HG02642 (cell line): ENCODE measurements around the gene FOXO3.
"Not testable (repeated sequence)": the region's sequence is repeated elsewhere in the genome, so short reads cannot be mapped to it uniquely, and the experiment has no call there.

ENCODE experiments used
- ATAC-seq: cut with Tn5 transposase; IDR thresholded peaks from one replicate; pipeline ENCODE4 v1.9.1; 2021; ENCODE audit warnings: mild to moderate bottlenecking; ENCODE audit not compliant: unreplicated experiment, poor library complexity

The FOXO3 gene

DNA sequence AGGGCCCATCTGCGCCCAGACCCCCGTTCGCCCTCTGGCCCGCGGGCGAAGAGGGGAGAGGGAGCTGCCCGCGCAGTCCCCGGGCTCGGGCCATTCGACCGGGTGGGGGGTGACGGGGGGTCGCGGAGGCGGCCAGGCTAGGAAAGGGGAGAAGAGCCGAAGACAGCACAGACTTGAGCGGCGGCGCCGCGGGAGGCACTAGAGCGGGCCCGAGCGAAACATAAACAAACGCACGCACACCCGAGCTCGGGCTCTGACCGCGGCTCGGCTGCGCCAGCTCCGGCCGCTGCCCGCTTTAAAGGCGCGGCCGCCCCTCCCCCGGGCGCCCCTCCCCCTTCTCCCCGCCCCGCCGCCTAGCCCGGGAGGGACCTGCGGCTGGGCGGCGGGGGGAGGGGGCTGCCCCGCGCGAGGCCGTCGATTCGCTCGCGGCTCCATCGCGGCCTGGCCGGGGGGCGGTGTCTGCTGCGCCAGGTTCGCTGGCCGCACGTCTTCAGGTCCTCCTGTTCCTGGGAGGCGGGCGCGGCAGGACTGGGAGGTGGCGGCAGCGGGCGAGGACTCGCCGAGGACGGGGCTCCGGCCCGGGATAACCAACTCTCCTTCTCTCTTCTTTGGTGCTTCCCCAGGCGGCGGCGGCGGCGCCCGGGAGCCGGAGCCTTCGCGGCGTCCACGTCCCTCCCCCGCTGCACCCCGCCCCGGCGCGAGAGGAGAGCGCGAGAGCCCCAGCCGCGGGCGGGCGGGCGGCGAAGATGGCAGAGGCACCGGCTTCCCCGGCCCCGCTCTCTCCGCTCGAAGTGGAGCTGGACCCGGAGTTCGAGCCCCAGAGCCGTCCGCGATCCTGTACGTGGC, at the start of gene FOXO3:
Gene FOXO3, plus strand, starts transcription at position 455 of the 846 bp plus-strand sequence. Its CDS starts 292 bp downstream, at position 747.
- ATAC-seq: no peak

DNA sequence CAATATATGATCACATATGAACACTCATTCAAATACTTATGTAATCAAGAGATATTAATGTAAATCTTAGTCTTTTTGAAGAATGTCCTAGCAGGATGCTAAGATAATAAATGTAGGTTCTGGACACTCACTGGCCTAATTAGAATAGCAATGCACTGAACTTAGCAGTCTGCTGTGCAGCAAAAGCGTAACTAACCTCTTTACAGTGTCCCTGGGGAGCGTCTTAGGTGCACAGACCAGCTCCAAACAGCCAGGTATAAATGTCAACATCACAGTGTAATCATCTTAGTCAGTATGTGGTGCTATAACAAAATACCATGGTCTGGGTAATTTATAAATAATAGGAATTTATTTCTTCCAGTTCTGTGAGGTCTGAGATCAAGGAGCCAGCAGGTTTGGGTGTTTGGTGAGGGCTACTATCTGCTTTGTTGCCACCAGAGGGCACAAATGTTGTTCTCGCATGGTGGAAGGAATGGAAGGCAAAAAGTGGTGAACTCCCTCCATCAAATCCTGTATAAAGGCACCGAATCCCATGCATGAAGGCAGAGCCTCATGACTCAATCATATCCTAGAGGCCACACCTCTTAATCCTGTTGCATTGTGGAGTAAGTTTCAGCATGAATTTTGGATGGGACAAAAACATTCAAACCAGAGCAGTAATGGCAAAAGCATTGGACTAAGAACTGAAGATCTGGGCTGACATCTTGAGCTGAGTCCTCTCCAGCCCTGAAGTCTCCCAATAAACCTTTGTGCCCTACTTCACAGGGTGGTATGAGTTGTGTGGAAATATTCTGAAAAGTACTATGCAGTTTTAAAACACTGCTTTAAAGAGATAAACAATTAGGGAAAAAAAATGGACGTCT, 41.8 kb upstream of the FOXO3 start:
- ATAC-seq: no peak

DNA sequence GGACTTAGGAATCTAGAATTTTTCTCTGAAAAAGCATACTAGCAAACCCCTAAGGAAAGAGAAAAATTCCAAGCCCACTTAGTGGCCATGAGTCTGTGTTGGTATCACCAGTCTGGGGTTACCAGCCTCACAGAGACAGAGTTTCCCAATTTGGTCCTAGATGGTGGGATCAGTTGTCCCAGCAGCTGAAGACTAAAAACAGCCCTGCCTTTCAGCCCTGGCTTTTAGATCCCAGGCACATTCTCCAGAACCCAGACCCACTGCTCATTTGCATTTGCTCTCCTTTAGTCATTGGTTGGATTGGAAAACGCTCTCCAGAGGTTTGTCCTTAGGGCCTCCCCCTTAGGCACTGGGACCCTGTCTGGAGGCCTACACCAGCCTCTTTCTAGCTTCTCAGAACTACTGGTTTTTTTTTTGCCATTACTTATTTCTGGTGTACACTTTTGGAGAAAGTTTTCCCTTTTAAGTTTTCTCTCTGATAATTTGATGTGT, 39.1 kb upstream of the FOXO3 start:
- no peak for ATAC-seq

DNA sequence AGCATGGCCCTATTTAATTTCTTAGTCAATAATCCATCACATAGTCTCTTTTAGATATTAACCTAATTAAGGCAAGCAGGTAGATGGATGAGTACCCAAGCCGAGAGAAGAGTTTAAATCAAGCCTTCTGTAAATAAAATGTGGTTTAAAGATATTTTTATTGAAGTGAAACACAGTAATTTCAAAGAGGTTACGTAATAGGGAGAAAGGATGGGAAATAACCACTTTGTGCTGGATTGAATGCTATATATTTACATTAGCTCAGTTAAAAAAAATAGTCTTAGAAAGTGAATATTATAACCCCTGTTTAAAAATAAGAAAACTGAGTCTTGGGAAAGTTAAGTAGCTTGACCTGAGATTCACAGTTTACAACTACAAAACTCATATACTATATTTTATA, 37.0 kb upstream of the FOXO3 start:
- ATAC-seq: no peak

DNA sequence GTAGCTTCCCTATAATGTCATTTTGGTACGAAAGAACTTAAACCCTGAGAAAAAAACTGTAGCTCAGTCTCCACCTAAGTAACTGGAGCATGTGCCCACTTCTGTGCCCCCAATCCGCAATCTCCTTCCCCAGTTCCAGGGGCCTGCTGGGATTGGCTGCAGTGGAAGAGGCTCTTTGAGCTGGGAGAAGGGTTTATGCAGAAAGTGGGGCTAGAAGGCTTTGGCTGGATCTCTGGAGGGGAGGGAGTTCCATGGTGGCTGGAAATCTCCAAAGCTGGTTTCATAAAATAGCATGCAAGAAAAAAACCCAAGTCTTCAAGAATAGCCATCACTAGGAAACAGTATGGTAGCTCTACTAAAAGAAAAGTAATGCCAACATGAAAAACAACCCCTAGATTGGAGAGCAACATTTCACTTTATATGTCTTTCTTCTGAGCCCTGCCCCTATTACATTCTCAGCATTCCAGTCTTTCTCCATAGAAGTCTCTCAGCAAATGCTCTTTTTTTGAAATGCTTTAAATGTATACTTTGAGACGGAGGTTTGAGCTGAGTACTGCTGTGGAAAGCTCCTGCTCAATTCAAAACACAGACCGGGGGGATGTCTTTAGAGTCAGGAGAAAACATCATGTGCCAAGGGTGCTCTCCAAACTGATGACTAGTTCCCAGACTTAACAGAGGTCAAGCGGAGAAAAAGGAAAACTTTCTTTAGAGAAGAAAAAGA, 36.0 kb upstream of the FOXO3 start:
- ATAC-seq: no peak

DNA sequence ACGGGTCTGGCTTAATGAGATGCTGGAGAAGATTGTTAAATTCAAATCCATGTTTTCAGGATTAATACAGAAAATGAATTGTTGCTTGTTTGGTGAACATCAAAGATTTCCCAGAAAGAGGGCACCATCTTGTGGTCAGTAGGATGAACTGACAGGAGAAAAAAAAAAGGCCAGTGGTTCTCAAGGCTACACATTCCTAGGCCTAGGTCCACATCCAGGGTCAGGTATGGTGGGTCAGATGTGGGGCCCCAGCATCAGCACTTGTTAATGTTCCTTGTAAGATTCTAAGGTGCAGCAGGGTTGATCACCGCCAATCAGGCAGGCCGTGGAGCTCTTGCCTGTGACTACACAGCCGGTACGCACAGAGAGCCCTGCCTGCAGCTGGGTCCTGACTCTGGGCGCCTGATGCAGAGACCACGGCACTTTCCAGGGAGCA, 34.0 kb upstream of the FOXO3 start:
- ATAC-seq: no peak

DNA sequence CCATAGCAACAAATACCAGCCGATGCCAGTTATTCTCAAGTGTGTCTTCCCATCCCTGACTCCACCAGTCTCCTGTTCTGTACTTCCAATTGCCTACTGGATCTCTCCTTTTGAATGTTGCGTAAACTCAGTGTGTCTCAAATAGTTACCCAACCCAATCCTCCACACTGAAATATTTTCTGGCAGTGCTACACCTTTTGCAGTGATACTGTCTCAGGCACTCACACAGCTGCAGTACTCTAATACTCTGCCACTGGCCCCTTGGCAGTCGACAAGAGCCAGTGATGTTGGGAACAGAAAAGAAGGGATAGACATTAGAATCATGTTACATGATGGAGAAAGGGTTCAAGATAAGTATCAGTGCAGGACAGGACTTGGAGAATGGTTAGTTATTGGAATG, 31.8 kb upstream of the FOXO3 start:
- ATAC-seq: no peak

DNA sequence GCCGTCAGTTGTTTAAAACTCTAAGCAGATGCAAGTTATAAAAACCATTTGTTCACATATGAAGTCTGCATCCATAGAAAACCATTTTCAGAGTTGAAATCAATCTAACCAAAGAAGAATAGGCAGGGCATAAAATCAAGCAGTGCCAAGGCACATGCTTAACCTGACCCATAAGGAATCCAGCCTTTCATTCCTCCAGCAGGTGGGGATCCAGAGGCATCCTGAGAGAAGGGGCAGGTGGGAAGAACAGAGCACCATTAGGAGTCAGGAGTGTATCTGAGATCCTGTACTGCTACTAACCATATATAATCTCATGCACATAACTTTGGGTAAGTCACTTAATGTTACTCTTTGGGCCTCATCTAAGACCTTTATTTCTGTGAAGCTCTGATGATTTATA, 29.4 kb upstream of the FOXO3 start:
- ATAC-seq: no peak

DNA sequence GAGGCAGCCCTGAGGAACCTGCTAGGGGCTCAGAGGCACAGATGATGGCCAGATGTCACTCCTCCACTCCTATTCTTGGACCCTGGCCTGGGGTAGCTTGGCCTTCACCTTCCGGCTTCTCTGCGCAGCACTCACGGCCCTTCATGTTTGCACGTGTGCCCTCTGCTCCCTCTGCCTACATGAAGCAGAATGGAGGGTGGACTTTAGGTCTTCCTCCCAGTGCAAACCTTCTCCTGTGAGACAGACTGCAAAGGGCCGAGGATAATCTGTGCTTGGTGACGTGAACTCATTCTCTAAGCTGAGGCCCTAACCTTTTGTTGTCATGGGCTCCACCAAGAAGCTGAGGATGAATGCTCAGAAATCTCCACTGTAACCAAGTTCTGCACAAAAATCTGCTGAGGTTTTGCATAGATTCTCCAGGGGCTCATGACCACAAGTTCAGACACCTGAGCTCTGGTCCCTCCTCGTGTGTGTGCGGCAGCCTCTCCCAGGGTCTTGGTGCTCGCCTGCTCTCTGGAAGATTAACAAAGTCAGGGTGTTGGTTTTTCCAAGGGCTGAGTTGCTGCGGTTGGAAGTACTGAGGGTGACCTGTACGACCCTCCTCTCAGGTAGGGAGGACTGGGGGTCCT, 25.5 kb upstream of the FOXO3 start:
- no peak for ATAC-seq

DNA sequence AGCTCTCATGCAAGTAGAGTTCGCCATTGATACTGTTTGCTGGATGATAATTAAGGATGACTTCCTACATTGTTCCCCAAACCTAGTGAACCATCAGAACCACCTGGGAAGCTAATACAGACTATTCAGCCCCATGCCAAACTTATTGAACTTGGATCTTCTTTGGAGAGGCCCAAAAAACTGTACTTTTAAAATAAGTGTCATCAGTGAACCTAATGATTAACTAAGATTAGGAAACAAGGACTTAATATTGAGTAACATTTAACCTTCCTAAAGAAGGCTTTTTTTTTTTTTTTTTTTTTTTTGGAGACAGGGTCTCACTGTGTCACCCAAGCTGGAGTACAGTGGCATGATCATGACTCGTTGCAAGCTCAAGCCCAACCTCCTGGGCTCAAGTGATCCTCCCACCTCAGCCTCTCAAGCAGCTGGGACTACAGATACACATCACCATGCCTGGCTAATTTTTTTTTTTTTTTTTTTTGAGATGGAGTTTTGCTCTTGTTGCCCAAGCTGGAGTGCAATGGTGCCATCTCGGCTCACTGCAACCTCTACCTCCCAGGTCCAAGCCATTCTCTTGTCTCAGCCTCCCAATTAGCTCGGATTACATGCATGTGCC, 24.7 kb upstream of the FOXO3 start:
- not testable (repeated sequence) for ATAC-seq

DNA sequence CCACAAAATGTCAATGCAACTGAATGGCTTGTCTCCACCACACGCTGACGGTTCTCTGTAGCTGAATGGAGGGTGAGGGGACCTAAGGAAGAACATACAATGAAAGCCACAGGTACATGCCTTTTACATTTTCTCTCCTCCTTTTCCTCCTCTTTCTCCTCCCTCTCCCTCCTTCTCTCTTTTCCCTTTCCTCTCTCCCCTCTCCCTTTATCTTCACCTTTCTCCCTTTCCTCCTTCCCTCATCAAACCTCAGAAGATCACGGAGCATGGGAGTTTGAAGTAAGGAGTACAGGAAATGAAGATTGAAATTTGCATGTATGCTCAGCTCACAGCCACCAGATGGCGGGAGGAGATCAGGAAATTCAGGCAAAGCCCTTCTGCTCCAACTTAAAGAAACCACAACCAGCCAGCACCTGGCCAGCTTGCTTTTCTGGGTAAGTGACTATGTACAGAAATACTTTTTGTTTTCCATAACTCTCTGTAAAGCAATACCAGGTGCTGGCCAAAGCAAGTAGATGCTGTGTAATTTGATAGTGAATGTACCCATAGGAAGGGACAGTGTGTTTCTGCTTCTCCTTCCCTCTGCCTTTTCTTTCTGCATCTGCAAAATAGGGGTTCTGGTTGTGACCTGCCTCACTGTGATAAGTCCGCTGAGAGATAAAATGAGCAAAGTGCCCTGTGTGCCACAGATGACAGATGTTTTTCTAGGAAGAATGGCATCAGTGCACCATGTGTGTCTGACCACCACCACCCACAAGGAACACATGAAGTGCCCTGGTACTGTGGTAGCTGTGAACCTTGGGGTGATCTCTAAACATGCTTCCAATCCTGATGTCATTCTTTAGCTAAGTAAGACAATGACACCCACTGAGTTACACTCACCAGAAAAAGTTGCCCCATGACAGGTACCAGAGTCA, 18.6 kb upstream of the FOXO3 start:
- peak; percentile 77 for ATAC-seq

DNA sequence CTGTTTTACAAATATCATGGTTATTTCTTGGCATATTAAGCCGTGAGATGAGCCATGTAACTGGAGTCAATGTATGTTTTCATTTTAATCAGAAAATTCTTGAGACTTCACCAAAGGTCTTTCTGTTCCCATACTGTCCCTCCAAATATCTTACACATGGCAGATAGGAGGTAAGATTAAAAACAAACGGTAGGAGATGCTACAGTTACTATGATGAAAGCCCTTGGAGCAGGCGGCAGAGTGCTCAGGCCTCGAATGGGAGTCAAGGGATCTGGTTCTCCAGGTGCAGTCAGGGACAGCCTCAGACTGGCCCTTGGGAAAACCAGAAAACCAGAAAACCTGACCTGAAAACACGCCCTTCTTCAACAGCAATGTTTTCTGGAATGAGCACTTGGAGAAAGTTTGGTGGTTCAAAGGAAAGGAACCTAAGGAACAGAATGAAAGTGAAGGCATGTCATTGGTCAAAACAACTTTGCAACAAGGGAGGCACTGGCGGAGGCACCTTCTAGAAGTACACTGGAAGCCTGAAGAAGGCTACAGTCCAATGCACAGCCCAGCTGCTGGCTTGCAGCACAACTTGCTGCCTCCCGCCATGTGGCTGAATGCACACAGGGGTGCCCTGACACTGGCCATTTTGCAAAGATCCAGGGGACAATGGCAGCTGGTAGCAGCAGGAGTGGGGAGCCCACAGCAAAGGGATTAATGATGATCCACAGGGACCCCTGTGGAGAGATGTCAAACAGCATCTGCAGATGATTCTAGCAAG, 17.4 kb upstream of the FOXO3 start:
- ATAC-seq: no peak

DNA sequence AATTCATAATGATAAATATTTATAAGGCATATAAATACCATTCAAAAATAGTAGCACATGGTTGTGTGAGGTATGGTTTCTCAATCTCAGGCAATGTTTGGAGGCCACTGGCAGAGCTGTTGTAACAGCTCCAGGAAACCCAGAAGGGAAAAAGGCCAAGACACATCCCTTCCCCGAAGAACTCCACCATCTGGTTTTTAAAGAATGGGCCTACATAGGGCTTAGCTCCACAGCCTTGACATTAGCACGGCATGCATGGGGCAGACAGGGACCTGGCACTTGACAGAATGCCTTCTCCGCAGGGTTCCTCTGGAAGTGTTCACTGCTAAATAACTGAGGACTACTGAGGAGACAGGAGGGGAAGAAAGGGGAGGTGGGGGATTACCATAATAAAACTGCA, 16.1 kb upstream of the FOXO3 start:
- ATAC-seq: no peak

DNA sequence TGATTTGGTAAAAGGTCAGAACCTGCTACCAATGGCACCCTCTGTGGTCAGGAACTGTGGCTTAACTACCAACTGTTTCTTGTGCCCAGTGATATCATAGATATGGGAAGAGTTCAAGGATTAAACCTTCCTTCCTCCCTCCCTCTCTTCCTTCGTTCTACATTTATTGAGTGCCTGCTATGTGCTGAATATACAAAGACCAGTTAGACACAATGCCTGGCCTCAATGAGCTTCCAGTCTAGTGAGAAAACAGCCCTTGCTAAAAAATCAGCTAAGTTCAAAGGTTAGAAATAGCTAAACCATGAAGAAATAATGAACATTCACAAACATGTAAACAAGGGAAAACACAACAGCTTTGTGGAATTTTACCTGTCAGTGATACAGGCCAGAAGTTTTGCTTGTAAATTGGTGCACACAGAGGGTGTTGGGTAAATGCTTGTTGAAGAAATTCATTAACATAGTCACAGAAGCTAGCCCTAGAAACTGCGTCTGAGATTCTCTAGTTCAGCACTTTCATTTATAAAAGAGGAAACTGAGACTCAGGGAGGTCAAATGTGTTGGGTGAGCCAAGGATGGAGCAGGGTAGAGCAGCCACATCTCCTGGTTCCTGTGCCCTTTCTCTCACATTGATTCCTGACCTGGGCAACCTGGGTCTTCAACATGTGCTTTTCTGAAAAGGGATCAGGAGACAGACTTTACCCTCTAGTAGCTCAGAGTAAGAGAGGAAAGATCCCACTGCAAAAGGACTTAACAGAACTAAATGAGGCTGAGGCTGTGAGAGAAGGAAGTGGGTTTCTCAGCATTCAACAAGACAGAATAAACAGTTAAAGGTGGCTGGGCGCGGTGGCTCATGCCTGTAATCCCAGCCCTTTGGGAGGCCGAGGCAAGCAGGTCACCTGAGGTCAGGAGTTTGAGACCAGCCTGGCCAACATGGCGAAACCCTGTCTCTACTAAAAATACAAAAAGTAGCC, 14.4 kb upstream of the FOXO3 start:
- no peak for ATAC-seq

DNA sequence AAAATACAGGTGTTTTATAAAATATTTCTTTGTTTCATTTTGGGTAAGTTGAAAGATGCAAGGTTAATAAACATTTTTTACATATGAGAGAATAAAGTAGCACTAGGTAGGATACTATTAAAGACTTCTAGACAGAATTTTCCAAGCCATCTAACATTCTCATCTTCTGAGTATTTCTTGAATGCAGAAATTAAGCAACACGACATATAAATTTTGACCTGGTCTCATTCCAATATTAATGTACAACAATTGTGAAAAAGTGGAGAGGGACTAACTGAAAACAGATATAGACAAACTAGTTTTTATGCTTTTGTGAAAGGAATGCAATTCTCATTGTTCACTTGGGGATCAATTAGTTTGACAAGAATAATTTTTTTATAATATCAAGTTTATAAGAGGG, 11.5 kb upstream of the FOXO3 start:
- ATAC-seq: no peak

DNA sequence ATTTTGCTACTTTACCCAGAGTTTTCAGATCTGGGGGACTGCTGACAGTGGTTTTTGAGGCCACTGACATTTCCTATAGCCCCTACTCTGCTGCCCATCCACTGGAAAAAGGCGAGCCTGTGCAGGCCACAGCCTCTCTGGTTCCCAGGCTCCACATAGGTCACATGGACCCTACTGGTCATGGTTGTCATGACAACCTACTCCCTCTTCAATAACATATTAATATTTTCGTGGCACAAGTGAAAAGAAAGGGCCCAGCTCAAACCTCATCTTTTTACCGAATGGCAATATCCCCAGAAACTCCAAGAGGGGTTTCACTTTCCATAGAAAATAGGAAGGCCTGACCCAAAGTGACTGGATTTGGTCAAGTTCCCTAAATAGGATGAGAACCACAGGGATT, 11.0 kb upstream of the FOXO3 start:
- no peak for ATAC-seq

DNA sequence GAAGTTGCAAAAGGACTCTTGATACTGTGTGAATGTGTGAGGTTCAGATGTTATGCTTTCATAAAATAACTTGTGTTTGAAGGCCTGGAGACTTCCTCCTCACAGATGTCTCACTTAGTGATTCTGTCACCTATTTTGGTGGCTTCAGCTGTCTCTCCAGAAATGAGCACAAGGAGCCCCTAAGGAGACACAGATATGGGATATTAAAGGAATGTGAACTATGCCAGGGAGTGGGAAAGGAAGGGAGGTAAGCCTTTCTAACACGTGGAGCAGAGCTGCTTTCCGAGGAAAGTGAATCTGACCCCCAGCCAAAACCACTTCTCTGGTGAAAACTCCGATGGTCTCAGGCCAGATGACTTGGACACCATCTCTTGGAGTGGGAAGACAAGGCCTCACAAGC, 10.5 kb upstream of the FOXO3 start:
- no peak for ATAC-seq
